GM19395 (cell line): ENCODE measurements around the gene WDR33.

Source experiments
- ATAC-seq: cut with Tn5 transposase; IDR thresholded peaks from one replicate; pipeline ENCODE4 v1.9.1; 2021; ENCODE audit warnings: mild to moderate bottlenecking, moderate library complexity; ENCODE audit not compliant: unreplicated experiment

WDR33 gene

DNA sequence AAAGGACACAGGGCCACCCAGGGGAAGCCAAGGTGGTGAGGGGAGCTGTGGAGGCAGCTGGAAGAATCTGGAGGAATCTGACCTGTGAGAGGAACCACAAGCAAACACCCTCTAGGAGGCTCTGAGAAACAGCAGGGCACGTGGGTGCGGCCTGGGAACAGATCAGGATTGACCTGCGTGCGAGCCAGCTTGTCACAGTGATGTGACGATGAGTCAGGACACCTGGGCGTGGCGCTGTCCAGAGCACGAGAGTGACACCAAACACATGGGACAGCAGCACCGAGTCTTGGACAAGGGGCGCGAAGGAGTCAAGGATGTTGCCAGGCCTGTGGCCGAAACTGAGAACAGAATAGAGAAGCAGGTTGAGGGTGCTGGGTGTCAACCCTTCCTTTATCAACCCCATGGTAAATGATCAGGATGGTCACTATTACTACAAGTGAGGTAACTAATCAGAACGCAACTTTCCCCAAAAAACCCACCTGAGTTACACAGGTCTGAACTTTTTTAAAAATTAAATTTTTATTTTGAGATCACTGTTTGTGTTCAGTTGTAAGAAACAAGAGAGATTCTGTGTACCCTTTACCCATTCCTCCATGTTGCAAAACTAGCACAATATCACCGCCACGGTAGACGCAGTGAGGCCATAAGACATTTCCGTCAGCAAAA lies 110.3 kb downstream of the WDR33 start:
- ATAC-seq, result peak; percentile 69

DNA sequence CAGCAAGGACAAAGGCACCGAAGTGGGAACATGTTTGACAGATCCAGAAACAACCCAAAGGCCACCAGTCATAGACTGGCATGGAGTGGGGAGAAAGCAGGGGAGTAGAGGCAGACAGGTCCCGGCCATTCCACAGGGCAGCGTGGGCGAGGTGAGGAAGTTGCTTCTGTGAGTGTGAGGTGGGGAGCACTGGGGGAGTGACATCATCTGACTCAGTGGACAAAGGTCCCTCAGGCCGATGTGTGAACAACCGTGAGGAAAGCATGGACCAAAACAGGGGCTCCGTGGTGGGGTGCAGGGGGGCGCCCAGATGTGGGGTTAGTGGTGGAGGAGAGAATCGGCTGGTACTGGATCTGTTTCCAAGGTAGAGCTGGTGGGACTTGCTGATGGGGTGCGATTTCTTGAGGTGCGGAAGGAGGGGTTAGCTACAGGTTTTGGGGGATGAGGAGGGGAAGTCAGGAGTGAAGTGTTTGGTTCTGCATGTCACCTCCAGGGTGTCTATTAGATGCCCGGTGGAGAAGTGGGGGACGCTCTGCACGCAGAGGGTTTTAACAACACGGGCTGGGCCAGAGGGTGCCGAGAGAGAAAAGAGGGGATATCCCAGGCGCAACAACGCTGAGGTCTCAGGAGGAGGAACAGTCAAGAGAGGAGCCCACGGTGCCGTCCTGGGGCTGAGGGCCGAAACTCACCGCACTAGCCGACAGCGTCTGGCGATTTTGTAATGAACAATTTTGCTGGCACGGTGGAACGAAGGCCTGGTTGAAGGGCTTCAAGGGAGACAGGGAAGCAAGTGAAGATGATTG lies 112.2 kb downstream of the WDR33 start:
- no peak for ATAC-seq

DNA sequence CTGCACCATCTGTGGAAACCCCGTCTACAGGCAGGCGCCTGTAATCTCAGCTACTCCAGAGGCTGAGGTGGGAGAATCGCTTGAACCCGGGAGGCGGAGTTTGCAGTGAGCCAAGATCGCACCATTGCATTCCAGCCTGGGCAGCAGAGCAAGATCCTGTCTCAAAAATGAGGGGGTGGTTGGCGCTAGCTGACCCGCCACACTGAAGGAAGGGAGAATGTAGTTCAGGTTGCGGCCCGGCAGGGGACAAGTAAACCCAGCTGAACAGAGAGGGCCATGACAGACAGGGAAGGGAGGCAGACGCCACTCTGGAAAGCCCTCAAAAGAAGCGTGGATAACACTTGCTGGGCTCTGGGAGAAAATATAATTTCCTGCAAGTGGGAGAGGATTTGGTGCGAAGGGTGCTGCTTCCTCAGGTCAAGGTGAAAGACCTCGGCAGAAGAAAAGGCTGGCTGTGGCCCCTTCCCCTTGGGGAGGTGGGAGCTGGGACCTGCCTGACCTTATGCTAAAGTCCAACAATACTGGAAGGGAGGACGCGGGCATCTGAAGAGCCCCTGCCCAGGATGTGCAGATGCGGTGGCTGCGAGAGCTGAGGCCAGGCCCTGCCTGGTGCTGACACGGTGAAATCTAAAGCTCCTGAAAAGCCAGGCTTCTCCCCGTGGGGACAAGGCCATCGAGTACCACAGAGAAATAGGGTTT lies 113.3 kb downstream of the WDR33 start:
- ATAC-seq, result no peak

DNA sequence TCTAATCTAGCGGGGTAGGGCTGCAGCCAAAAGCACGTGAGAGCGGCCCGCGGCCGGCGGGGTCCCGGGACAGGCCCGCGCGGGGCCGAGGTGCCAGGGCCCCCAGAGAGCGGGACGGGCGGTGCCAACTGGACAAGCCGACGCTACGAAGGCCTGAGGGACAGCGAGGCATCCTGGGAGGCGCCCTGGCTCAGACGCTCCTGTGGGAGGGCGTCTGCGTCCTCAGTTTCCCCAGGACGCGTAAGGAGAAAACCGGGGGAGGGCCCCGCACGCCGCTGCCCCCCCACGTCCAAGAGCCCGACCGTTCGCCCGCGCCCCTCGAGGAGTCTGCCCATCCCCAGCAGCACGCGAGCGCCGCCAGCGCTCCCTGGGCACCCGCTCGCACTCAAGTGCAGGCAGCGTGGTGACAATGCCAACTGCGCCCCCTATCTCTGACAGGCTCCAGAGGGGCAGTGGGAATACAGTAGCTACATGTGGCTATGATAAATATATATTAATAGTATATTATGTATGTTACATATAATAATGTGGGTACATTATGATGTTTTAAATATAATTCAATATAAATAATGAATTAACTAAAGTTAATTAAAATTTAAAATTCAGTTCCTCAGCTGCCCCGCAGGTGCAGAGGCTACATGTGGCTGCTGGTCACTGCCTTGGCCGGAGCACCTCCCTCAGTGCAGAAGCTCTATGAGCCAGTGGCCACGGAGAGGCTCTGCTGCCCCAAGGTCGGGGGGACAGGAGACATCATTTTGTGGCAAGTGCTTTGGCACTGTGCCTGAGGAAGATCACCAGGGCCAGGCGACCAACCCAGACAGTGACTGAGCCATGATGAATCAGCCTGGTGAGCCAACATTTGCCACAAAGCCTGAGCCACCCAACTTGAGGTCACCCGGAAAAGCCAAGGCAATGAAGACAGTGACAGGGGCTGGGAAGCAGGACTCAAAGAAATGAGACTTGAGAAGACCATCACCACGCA lies 115.2 kb downstream of the WDR33 start:
- no peak for ATAC-seq

DNA sequence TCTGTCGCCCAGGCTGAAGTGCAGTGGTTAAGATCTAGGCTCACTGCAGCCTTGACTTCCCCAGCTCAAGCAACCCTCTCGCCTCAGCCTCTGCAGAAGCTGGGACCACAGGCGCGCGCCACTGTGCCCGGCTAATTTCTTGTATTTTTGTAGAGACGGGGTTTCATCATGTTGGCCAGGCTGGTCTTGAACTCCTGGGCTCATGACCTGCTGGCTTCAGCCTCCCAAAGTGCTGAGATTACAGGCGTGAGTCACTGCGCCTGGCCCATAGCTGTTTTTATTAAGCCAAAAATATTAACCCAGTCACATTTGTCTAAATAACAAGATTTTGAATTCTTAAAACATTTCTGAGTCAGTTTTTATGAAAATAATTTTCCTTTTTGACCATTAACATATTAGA lies 116.0 kb downstream of the WDR33 start:
- ATAC-seq, result no peak

DNA sequence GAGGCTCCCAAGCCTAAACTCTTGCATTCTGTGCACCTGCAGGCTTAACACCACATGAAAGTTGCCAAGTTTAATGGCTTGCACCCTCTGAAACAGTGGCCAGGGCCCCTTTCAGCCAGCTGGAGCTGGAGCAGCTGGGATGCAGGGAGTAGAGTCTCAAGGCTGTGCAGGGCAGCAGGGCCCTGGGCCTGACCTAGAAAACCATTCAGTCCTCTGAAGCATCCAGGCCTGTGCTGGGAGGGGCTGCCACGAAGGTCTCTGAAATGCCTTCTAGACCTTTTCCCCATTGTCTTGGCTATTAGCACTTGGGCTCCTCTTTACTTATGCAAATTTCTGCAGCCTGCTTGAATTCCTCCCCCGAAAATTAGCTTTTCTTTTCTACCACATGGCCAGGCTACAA lies 120.3 kb downstream of the WDR33 start:
- no peak for ATAC-seq

DNA sequence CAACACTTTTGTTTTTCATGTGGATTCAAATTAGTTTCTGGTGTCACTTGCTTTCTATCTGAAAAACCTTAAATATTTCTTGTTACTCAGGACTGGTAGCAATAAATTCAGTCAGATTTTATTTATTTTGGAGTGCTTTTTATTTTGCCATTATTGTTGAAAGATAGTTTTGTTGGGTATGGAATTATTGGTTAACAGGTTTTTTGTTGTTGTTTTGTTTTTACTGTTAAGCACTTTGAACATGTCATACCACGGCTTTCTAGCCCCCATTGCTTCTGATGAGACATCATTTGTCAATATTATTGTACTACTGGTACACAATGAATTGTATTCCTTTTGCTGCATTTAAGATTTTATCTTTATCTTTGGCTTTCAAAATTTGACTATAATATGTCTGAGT lies 122.6 kb downstream of the WDR33 start:
- no peak for ATAC-seq

DNA sequence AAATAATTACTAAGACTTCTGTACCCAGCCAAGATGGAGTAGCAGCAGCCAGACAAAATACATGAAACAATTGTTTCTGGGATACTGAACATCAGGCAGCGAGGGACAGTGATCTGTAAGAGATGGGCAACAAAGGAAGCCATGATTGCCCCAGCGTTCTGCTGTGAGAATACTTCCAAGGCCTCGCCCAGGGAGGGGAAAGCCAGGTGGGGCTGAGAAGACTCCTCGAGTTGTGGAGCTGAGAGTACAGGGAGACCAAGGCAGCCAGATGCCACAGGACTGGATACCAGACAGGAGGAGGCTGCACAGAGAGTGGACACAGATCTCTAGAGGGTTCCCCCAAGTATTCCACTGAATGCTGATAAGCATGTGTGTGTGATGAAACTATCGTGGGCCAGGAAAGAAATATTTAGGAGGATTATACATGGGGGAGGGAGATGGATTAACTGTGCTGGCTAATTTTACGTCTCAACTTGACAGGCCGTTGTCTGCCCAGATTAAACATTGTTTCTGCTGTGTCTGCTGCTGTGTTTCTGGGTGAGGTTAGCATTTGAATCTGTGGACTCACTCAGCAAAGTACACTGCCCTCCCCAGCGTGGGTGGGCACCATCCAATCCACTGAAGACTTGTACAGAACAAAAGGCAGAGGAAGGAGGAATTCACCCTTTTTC lies 125.4 kb downstream of the WDR33 start:
- no peak for ATAC-seq

DNA sequence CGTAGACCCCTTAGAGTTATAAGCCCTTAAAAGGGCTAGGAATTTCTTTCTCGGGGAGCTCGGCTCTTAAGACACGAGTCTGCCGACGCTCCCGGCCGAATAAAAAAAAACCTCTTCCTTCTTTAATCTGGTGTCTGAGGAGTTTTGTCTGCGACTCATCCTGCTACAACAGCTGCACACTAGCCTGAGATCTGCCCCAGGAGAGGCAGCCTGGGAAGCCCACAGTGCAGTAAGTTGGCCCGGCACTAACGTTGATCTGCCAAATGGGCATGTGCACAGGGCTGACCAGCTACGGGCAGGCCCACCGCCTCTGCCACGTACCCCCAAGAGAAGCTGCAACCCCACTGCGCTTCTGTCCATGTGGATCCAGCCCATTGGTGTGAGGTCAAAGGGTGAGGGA lies 127.2 kb downstream of the WDR33 start:
- ATAC-seq, result no peak

DNA sequence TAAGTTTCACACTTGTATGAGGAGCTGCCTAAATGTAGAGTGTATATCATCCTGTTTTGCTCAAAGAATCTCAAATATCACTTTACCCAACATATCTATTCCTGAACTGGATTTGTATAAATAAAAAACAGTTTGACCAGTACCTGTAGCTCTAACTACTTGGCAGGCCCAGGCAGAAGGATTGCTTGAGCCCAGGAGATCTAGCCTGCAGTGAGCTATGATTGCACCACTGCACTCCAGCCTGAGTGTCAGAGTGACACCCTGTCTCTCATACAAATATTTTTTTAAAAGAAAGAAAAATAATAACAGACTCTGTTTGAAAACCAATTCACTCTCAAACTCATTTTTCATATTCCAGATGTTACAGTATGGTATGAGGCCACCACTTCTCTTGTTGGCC lies 127.9 kb downstream of the WDR33 start:
- ATAC-seq, result no peak

DNA sequence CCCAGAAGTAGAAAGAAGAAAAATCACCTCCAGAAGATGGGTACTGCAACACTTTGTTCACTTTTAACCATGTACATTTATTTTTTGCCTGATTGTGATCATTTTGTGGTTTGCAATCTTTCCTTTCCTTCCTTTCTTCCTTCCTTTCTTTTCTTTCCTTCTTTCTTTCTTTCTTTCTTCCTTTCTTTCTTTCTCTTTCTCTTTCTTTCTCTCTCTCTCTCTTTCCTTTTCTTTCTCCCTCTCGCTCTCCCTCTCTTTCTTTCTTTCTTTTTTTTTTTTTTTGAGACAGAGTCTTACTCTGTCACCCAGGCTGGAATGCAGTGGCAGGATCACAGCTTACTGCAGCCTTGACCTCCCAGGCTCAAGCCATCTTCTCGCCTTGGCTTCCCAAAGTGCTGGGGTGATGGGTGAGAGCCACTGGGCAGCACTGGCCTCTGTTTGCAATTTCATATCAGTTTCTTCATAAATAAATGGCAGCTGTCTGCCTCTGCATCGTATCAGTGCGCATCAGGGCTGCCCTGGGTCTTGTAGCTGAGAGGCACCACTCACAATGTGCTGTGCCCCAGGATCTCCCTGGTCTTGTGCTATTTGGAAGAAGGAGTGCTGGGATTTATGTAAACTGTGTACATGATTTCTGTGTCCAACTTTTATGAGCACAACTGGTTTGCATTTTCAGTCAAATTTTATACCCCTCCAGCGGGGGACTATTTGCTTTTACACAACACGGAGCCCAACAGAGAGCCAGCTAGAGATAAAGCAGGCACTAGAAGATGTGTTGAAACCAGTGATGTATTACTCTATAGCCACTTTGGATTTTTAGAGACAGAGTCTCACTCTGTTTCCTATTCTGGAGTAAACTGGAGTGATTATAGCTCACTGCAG lies 128.8 kb downstream of the WDR33 start:
- no peak for ATAC-seq

DNA sequence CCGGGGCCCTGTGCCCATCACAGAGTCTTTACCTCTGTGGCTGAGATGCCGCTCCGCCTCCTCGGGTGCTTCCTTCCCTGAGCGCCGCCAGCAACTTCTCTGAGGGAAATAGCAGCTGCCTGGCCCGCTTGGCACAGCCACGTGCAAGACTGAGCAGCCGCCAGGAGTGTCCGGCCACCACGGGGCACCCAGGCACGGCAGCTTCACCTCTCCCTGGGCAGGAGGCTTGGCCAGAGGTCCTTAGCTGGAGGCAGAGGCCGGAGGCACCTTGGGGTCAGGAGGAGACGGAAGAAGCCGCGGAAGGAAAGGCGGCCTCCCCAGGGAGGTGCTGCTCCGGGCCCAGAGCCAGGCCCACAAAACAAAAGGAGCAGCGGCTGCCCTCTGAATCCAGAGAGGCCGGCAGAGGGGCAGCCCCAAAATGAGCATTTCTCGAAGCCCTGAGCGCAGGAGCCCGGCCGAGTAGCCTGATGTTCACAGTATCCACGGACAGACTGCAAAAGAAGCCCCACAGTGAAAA lies 129.6 kb downstream of the WDR33 start:
- ATAC-seq, result no peak

DNA sequence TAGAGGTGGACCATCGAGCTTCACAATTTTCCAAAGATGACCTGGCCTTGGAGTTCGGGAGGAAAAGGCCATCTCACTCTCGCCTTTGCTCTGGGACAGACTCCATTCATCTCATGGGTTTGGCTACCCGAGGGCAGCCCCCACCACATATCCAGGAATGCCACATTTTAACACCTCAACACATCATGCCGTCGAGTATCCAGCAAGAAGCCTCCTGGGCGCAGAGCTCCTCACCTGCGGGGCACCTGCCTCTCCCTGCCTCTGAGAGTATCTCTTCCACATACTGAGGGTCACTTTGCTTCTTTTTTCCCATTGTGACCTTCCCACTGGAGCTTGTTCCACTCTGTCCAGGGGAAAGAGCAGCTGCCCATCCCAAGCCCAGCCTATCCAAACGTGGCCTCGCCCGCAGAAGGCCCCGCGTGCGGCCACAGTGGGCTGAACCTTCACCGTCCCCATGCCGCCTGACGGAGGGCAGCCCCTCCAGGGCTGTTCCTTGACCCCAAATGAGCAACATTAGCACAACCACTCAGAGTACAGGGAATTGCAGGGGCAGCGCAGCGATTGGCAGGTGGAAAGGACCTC lies 130.2 kb downstream of the WDR33 start:
- no peak for ATAC-seq

DNA sequence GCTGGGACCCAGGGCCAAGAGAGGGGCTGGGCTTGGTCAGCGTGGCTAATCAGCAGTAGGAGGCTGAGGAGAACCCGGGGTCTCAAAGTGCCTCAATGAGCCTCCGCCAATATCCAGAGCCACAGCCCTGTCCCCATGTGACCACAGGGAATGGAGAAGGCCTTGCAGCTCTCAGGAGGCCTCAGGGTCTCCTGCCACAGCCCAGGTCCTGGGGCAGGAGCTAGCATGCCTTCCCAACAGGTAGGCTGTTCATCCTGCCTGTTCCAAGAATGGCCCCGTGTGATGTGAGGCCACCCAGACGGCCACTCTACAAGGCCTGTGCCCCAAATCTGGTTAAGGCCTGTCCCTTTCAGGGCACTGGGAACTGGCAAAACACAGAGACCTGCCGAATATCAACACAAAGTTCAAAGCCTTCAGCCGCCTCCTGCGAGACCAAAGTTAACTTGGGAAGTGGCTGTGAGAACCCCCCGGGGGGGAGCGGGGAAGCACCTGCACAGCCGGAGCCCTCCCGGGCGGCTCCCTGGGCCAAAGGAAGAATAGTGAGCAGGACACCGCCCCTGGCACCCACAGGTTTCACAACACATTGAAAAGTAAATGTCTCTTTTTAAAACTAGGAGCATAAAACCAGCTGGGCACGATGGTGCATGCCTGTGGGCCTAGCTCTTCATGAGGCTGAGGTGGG lies 131.2 kb downstream of the WDR33 start:
- ATAC-seq, result no peak

DNA sequence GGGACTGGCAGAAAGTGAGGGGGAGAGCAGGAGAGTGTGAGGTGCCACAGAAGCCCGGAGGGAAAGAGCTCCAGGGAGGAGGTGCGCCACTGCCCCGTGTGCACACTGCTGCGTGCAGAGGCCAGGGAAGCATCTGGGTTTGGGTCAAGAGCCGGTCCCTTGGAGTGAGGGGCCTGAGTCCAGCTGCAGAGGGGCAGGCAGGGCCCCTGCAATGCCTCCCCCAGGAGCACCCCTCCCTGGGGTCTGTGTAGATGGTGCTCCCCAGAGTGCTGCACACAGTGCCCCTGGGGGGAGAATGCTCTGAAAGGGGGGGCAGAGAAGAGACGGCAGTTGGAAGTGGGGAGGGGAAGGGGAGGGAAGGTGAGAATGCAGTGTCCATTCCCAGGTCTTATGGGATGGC lies 132.0 kb downstream of the WDR33 start:
- no peak for ATAC-seq

DNA sequence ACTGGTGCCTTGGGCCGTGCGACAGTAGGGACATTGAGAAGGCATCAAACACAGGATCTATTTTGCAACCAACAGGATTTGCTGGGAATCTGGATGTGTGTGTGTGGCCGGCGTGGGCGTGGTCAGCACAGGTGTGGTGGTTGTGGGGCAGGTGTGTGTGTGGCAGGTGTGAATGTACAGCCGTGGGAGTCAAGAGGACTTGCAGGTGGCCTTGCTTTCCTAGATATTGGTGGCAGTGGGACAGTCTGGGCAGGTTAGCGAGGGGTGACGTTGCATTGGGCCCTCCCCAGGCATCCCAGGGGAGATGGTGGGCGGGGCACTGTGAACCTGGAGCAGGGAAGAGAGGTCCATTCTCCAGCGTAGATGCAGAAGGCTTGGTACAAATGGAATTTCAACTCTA lies 132.4 kb downstream of the WDR33 start:
- ATAC-seq, result no peak

DNA sequence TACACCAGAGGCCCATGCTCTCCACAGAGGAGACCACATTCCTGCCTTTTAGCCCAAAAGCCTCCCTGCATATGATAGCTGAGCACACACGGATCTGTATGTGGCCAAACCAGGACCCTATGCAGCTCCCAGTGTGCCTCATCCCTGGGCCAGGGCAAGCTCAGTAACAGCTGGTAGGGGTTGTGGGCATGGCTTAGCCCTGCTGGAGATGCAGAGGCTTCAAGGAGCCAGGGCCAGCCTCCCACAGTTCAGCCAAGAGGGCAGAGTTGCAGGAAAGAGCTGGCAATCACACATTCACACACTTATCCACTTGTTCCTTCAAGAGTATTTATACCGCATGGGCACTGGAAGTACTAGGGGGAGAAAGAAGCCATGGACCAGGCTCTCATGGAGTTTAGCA lies 134.1 kb downstream of the WDR33 start:
- no peak for ATAC-seq
